Astrocyte of the spinal cord (primary cell): ENCODE data around the gene MYLK.
A peak's percentile ranks its signal among the peaks of the same experiment; 100 is the strongest.

ENCODE experiments used
- DNase-seq: peaks from one replicate; pipeline ENCODE4 v3.0.0; 2011; ENCODE audit warnings: low read depth, low spot score
- H3K4me3 ChIP-seq: 2 replicates; pipeline ENCODE4 v1.5.1; 2011; ENCODE audit warnings: low read depth, mild to moderate bottlenecking, low read length, moderate library complexity
- CTCF ChIP-seq: IDR thresholded peaks from 2 replicates; pipeline ENCODE4 v1.5.1; 2012; ENCODE audit warnings: low read depth, mild to moderate bottlenecking, low read length, inconsistent platforms
- in situ Hi-C: cut with HindIII; loops from 2 replicates; pipeline ENCODE4 v1.10.0; 2017; ENCODE audit warnings: low sequenced_read_pairs

Gene MYLK

GRCh38 chr3:123762805-123763204 is 121.3 kb downstream of the MYLK start:
- no peak for TF ChIP-seq CTCF
- no peak for DNase-seq
- no peak overlapping the region for H3K4me3 ChIP-seq
- in situ Hi-C loops, result no loop called here

- no peak for TF ChIP-seq CTCF
- in situ Hi-C loops, result no loop called here
- no peak for DNase-seq
Observed at GRCh38 chr3:123760817-123761216, 123.3 kb downstream of the MYLK start.

GRCh38 chr3:123759871-123760270 is 124.3 kb downstream of the MYLK start:
- in situ Hi-C loops, result no loop called here
- no peak for DNase-seq
- TF ChIP-seq CTCF, result no peak
- no peak overlapping the region for H3K4me3 ChIP-seq

More at GRCh38 chr3:123760817-123761216, 123.3 kb downstream of the MYLK start:
- H3K4me3 ChIP-seq, result no peak overlapping the region

- no peak overlapping the region for H3K4me3 ChIP-seq
- no peak for TF ChIP-seq CTCF
- in situ Hi-C loops, result no loop called here
- no peak for DNase-seq
Observed at GRCh38 chr3:123759311-123759710, 124.8 kb downstream of the MYLK start.

- DNase-seq, result peak; percentile 43
- no peak for TF ChIP-seq CTCF
- H3K4me3 ChIP-seq, result no peak overlapping the region
- in situ Hi-C loops, result no loop called here
Observed at GRCh38 chr3:123758081-123758564, 126.0 kb downstream of the MYLK start.

- no peak overlapping the region for H3K4me3 ChIP-seq
- no peak for TF ChIP-seq CTCF
- no peak for DNase-seq
- in situ Hi-C loops, result no loop called here
Observed at GRCh38 chr3:123757281-123757940, 126.7 kb downstream of the MYLK start.
